Ectodermal cell (in vitro differentiated cells): Measurements from ENCODE around the gene HAUS5.
A peak's percentile ranks its signal among the peaks of the same experiment; 100 is the strongest.

Experiments used
- H3K27ac ChIP-seq: 2 replicates; pipeline ENCODE4 v1.7.0; 2013; ENCODE audit warnings: mild to moderate bottlenecking, low read depth, low read length; ENCODE audit not compliant: insufficient read depth, poor library complexity, severe bottlenecking
- H3K27me3 ChIP-seq: 2 replicates; pipeline ENCODE4 v1.7.0; 2013; ENCODE audit warnings: mild to moderate bottlenecking, low read length; ENCODE audit not compliant: insufficient read depth, control insufficient read depth, poor library complexity, severe bottlenecking
- H3K36me3 ChIP-seq: one replicate; pipeline ENCODE4 v1.7.0; 2013; ENCODE audit warnings: low read length; ENCODE audit not compliant: control insufficient read depth, insufficient read depth
- H3K4me1 ChIP-seq: one replicate; pipeline ENCODE4 v1.7.0; 2013; ENCODE audit warnings: low read length; ENCODE audit not compliant: control insufficient read depth, insufficient read depth
- H3K4me3 ChIP-seq: 2 replicates; pipeline ENCODE4 v1.7.0; 2013; ENCODE audit warnings: low read depth, low read length, control low read depth; ENCODE audit not compliant: insufficient read depth
- H3K9me3 ChIP-seq: 2 replicates; pipeline ENCODE4 v1.7.0; 2013; ENCODE audit warnings: mild to moderate bottlenecking, low read length, moderate library complexity; ENCODE audit not compliant: control insufficient read depth
- WGBS, 2 experiments: methylation state at CpG; one replicate each; pipeline ENCODE4 v1.1.7; 2013; ENCODE audit warnings: missing lambda C conversion rate in 2 of 2; 5-methylcytosine and 5-hydroxymethylcytosine counted together

The HAUS5 gene

GRCh38 chr19:35623327-35624010 is 10.9 kb downstream of the HAUS5 start:
- Histone ChIP-seq H3K36me3 (peaks cover 7% of the 10 kb centered on the region), H3K4me3 (no peak overlapping the region), H3K27me3 (no peaks in the 10 kb centered on the region), H3K9me3 (no peaks in the 10 kb centered on the region), H3K27ac (no peak overlapping the region), H3K4me1 (no peaks in the 10 kb centered on the region)
- 91 to 94% methylated on average over 6 of the region's 6 CpGs for WGBS, 2 experiments

GRCh38 chr19:35628264-35628564 is 15.7 kb downstream of the HAUS5 start:
- H3K9me3 ChIP-seq: no peaks in the 10 kb centered on the region
- WGBS, 2 experiments: 34 to 36% methylated on average over 9 of the region's 9 CpGs

GRCh38 chr19:35628565-35629331 is 16.2 kb downstream of the HAUS5 start, which contains the start of gene RBM42:
Gene RBM42, plus strand, starts transcription at chr19:35629036. Its CDS starts 118 bp downstream, at chr19:35629154.
- Histone ChIP-seq H3K9me3 (no peaks in the 10 kb centered on the region), H3K36me3 (peaks cover 11% of the 10 kb centered on the region), H3K27me3 (no peaks in the 10 kb centered on the region), H3K4me3 (peak within 1 kb of the TSS; percentile 97), H3K4me1 (no peaks in the 10 kb centered on the region), H3K27ac (peak within 1 kb of the TSS; percentile 78)
- 0% methylated on average over 56 of the region's 56 CpGs for WGBS, 2 experiments

More at GRCh38 chr19:35628264-35628564, 15.7 kb downstream of the HAUS5 start:
- Histone ChIP-seq H3K27ac (peak overlapping the region; percentile 78), H3K4me1 (no peaks in the 10 kb centered on the region), H3K4me3 (peak overlapping the region; percentile 97), H3K36me3 (peaks cover 11% of the 10 kb centered on the region), H3K27me3 (no peaks in the 10 kb centered on the region)

- Histone ChIP-seq H3K27me3 (no peaks in the 10 kb centered on the region), H3K9me3 (no peaks in the 10 kb centered on the region), H3K4me1 (no peaks in the 10 kb centered on the region), H3K27ac (no peak overlapping the region), H3K36me3 (peaks cover 17% of the 10 kb centered on the region), H3K4me3 (peak overlapping the region; percentile 97)
- WGBS, 2 experiments: 10 to 12% methylated on average over 15 of the region's 15 CpGs
Observed at GRCh38 chr19:35629332-35629633, 16.7 kb downstream of the HAUS5 start.

GRCh38 chr19:35633727-35634440 is 21.3 kb downstream of the HAUS5 start:
- no peak overlapping the region for H3K27ac ChIP-seq
- no peaks in the 10 kb centered on the region for H3K27me3 ChIP-seq
- H3K9me3 ChIP-seq: no peaks in the 10 kb centered on the region
- H3K36me3 ChIP-seq: peaks cover 25% of the 10 kb centered on the region
- WGBS, 2 experiments: 95 to 97% methylated on average over 29 of the region's 29 CpGs
- no peak overlapping the region for H3K4me3 ChIP-seq
- peaks cover under 1% of the 10 kb centered on the region for H3K4me1 ChIP-seq

GRCh38 chr19:35636651-35637050 is 24.1 kb downstream of the HAUS5 start:
- peaks cover 14% of the 10 kb centered on the region for H3K4me1 ChIP-seq
- H3K36me3 ChIP-seq: peaks cover 14% of the 10 kb centered on the region
- no peak overlapping the region for H3K4me3 ChIP-seq
- no peaks in the 10 kb centered on the region for H3K27me3 ChIP-seq
- 94 to 98% methylated on average over 3 of the region's 3 CpGs for WGBS, 2 experiments
- H3K27ac ChIP-seq: no peak overlapping the region
- H3K9me3 ChIP-seq: no peaks in the 10 kb centered on the region

- Histone ChIP-seq H3K27ac (no peak overlapping the region), H3K36me3 (peaks cover 14% of the 10 kb centered on the region), H3K4me3 (no peak overlapping the region), H3K4me1 (peaks cover 19% of the 10 kb centered on the region), H3K27me3 (no peaks in the 10 kb centered on the region), H3K9me3 (no peaks in the 10 kb centered on the region)
- WGBS, 2 experiments: 96% methylated on average over 25 of the region's 25 CpGs
Observed at GRCh38 chr19:35637165-35637564, 24.6 kb downstream of the HAUS5 start.

- no peaks in the 10 kb centered on the region for H3K9me3 ChIP-seq
- peak overlapping the region; percentile 50 for H3K27ac ChIP-seq
- H3K27me3 ChIP-seq: no peaks in the 10 kb centered on the region
- H3K4me1 ChIP-seq: peaks cover 27% of the 10 kb centered on the region
- H3K36me3 ChIP-seq: peaks cover 8% of the 10 kb centered on the region
- WGBS, 2 experiments: 72 to 74% methylated on average over 6 of the region's 6 CpGs
- H3K4me3 ChIP-seq: no peak overlapping the region
Observed at GRCh38 chr19:35639321-35639639, 26.7 kb downstream of the HAUS5 start.

GRCh38 chr19:35639863-35640262 is 27.3 kb downstream of the HAUS5 start:
- H3K27ac ChIP-seq: no peak overlapping the region
- 97 to 99% methylated on average over 7 to 8 of the region's 8 CpGs for WGBS, 2 experiments
- peaks cover 8% of the 10 kb centered on the region for H3K36me3 ChIP-seq
- no peaks in the 10 kb centered on the region for H3K27me3 ChIP-seq
- no peaks in the 10 kb centered on the region for H3K9me3 ChIP-seq
- no peak overlapping the region for H3K4me3 ChIP-seq
- peaks cover 27% of the 10 kb centered on the region for H3K4me1 ChIP-seq

- 31 to 33% methylated on average over 27 to 28 of the region's 28 CpGs for WGBS, 2 experiments
- Histone ChIP-seq H3K27ac (no peak within 1 kb of the TSS), H3K4me3 (no peak within 1 kb of the TSS), H3K4me1 (peaks cover 33% of the 10 kb centered on the region), H3K36me3 (peaks cover 8% of the 10 kb centered on the region), H3K9me3 (no peaks in the 10 kb centered on the region), H3K27me3 (peaks cover 4% of the 10 kb centered on the region)
Observed at GRCh38 chr19:35641515-35642151, 29.1 kb downstream of the HAUS5 start, which contains the start of gene ETV2. Gene ETV2, plus strand, starts transcription at chr19:35641745. Its CDS starts 716 bp downstream, at chr19:35642461.
